HTR-8/SVneo (cell line): Measurements from ENCODE around the gene SALL3.

Source experiments
- DNase-seq: peaks from one replicate; pipeline ENCODE4 v3.0.0; 2011; ENCODE audit warnings: low spot score, mixed read lengths; ENCODE audit not compliant: insufficient read length
- FAIRE-seq: peaks from 2 replicates; lab custom pipeline; 2011; peaks lifted over from hg19 to GRCh38; lab: Jason Lieb, UNC

SALL3 gene

GRCh38 chr18:78978349-78979055, 1.1 kb upstream of the SALL3 start:
- FAIRE-seq, result no peak
- DNase-seq, result no peak

GRCh38 chr18:78979056-78979729, 425 bp upstream of the SALL3 start:
- FAIRE-seq (no peak), DNase-seq (no peak)

GRCh38 chr18:78980279-78980771, 707 bp downstream of the SALL3 start:
- FAIRE-seq, result no peak

GRCh38 chr18:78980777-78981380, 1.3 kb downstream of the SALL3 start:
- DNase-seq (no peak), FAIRE-seq (no peak)

More at GRCh38 chr18:78980279-78980771, 707 bp downstream of the SALL3 start:
- no peak for DNase-seq

- DNase-seq (no peak), FAIRE-seq (no peak)
Observed at GRCh38 chr18:78981394-78981831, 1.8 kb downstream of the SALL3 start.

- DNase-seq (no peak), FAIRE-seq (no peak)
Observed at GRCh38 chr18:78981989-78982620, 2.5 kb downstream of the SALL3 start.

GRCh38 chr18:78983512-78983911, 3.9 kb downstream of the SALL3 start:
- DNase-seq (no peak), FAIRE-seq (no peak)

- DNase-seq (peak; percentile 4), FAIRE-seq (no peak)
Observed at GRCh38 chr18:78984941-78985784, 5.5 kb downstream of the SALL3 start.

- DNase-seq, result peak; percentile 3
- FAIRE-seq, result no peak
Observed at GRCh38 chr18:78986018-78986481, 6.4 kb downstream of the SALL3 start.

- no peak for FAIRE-seq
- DNase-seq, result no peak
Observed at GRCh38 chr18:78991446-78991845, 11.8 kb downstream of the SALL3 start.

- FAIRE-seq (no peak), DNase-seq (no peak)
Observed at GRCh38 chr18:78992041-78993011, 12.7 kb downstream of the SALL3 start.

- FAIRE-seq (no peak), DNase-seq (no peak)
Observed at GRCh38 chr18:78993014-78993926, 13.7 kb downstream of the SALL3 start.

- no peak for FAIRE-seq
Observed at GRCh38 chr18:78994000-78994399, 14.4 kb downstream of the SALL3 start.

GRCh38 chr18:78994531-78994930, 14.9 kb downstream of the SALL3 start:
- DNase-seq (no peak), FAIRE-seq (no peak)

More at GRCh38 chr18:78994000-78994399, 14.4 kb downstream of the SALL3 start:
- no peak for DNase-seq

GRCh38 chr18:78994977-78995582, 15.5 kb downstream of the SALL3 start:
- DNase-seq, result no peak
- no peak for FAIRE-seq

GRCh38 chr18:78995740-78996395, 16.2 kb downstream of the SALL3 start:
- FAIRE-seq (no peak), DNase-seq (no peak)
